Occipital lobe (tissue), 3 donors: ENCODE results near the gene CMTM2. TPM values are rescaled to one million over a fixed set of nuclear protein-coding genes. Genes with fewer than 3 reads are reported as not detected.
"Not testable (repeated sequence)": the region's sequence is repeated elsewhere in the genome, so short reads cannot be mapped to it uniquely, and the experiment has no call there.

Experiments
- DNase-seq: peaks from one replicate; lab custom pipeline; 2025; lab: John Stamatoyannopoulos, UW
- small RNA-seq: library from RNA; depleted of rRNA; stranded (forward); fragments of <200 nt; gene quantifications from one replicate; pipeline ENCODE3, GENCODE V24; 2014
- total RNA-seq: library from RNA; depleted of rRNA; stranded (reverse); fragments of >200 nt; gene quantifications from one replicate; pipeline ENCODE4 v1.2.3, GENCODE V29; 2014

Gene CMTM2
- total RNA-seq, 1 donor from 2014 or later, result not detected

- DNase-seq, result not testable (repeated sequence)
Measured at GRCh38 chr16:66630561-66631260, 51.4 kb downstream of the CMTM2 start.

DNA sequence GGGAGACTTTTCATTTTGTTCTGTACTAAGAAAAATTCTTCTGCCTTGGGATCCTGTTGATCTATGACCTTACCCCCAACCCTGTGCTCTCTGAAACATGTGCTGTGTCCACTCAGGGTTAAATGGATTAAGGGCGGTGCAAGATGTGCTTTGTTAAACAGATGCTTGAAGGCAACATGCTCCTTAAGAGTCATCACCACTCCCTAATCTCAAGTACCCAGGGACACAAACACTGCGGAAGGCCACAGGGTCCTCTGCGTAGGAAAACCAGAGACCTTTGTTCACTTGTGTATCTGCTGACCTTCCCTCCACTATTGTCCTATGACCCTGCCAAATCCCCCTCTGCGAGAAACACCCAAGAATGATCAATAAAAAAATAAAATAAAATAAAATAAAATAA, 52.3 kb downstream of the CMTM2 start:
- DNase-seq, result not testable (repeated sequence)

DNA sequence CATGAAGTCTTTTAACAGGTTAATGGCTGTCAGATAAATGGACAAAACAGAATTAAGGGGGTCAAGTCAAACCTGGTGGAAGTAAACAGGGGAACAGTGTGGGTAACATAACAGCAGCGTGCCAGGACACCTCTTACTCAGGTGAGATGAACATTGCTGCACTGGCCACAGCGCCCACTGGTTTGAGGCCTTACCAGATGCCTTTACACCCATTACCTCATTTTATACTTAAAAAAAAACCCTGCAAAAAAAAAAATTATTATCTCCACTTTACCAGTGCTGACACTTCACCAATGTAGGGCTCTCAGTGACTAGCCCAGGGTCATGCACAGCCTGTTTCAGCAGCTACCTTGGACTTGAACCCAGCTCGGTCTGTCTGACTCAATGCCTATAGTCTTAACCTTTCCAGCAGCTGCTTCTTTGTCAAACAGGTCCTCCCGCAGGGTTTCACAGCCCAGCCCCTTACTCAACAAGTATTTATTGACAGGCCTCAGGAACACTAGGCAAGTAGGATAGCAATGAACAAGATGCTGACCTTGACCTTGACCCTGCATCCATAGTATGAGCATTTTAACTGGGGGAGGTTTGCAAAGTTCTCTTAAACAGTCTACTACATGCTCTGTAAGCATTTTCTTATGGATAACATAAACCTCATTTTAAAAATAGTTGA, 55.4 kb downstream of the CMTM2 start:
- DNase-seq, result no peak

DNA sequence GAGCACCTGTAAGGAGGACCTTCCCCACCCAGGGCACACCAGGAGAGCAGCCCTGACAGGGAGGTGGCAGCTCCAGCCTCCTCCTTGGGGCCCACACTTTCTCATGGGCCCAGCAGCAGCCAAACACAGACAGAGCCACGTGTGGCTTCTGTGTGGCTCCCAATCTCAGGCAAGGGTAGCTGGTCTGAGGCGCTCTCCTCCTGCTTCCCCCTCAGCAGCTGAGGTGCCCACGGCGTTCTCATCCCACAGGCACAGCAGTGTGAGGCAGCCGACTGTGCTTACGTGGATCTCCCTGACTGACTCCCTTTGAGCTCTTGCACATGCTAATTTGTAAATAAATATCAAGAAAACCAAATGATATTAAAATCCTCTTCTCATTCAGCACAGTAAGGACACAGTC, 56.1 kb downstream of the CMTM2 start:
- DNase-seq, result no peak

DNA sequence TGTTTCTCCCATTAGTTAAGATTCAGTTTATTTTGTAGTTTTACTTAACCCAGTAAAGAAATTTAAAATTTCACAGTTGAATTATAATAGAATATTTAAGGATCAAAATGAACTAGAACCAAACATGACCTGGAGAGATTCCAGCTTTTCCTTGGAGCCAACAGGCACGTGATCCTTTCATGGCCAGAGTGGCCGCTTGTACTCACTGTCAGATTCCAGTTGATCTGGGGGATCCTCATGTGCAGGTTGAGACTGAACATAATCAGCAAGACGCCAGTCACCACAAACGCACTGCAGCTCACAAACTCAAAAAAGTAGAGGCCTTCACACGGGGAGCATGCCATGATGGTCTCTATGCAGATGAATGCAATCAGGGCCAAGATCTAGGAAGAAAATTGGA, 56.9 kb downstream of the CMTM2 start:
- DNase-seq, result no peak

DNA sequence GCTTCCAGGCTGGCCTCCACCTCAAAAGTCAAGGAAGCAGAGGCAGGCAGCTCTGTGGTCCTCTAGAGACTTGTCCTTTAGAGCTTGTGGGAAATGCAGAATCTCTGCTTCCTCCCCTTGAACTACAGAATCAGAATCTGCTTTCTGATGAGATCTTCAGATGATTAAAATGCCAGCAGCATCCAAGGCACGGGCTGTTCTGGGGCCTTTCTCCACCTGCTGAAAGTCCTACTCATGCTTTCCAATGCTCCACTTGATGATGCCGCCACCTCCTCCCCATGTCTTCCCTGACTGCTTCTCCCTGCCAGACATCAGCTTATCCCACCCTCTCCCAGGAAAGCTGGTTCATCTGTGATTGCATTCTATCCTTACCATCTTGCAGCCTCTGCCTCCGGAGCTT, 58.5 kb downstream of the CMTM2 start:
- no peak for DNase-seq

Small RNAs within 50 kb of the gene (small RNA-seq; reads per million reads assigned to genes)
- not detected for gene CKLF-CMTM1

Other genes with a start within 250 kb of the CMTM2 start
- gene CDH5, start 212.8 kb upstream of the CMTM2 start, total RNA-seq, result 5.6 TPM
- gene BEAN1, start 152.2 kb upstream of the CMTM2 start, total RNA-seq, result 4.1 TPM
- 26.4 TPM for gene TK2, start 29.3 kb upstream of the CMTM2 start, total RNA-seq
- 37.0 TPM for gene CKLF, start 26.9 kb upstream of the CMTM2 start, total RNA-seq
- gene CMTM1, start 13.0 kb upstream of the CMTM2 start, total RNA-seq, result 2.7 TPM
- gene CMTM3, start 25.2 kb downstream of the CMTM2 start, total RNA-seq, result 8.7 TPM
- gene CMTM4, start 117.3 kb downstream of the CMTM2 start, total RNA-seq, result 70.7 TPM
- gene DYNC1LI2, start 172.1 kb downstream of the CMTM2 start, total RNA-seq, result 175 TPM
- 0.31 TPM for gene TERB1, start 222.1 kb downstream of the CMTM2 start, total RNA-seq